Hematopoietic multipotent progenitor cell treated with erythropoietin and hydrocortisone succinate and interleukin-3 and kit ligand, for 8 days (in vitro differentiated cells): ENCODE measurements around the gene BIN1.

Source experiments
- DNase-seq: peaks from one replicate; pipeline ENCODE4 v3.0.0-alpha.2; 2015

The BIN1 gene

GRCh38 chr2:127088706-127089105, 18.2 kb downstream of the BIN1 start:
- DNase-seq: no peak

- peak; percentile 79 for DNase-seq
Observed at GRCh38 chr2:127087791-127088495, 19.0 kb downstream of the BIN1 start.

GRCh38 chr2:127086990-127087790, 19.8 kb downstream of the BIN1 start:
- peak; percentile 11 for DNase-seq

GRCh38 chr2:127085317-127085681, 21.7 kb downstream of the BIN1 start:
- peak; percentile 7 for DNase-seq

- DNase-seq: no peak
Observed at GRCh38 chr2:127084611-127085316, 22.2 kb downstream of the BIN1 start.

GRCh38 chr2:127083819-127084503, 23.0 kb downstream of the BIN1 start:
- no peak for DNase-seq

GRCh38 chr2:127082974-127083373, 24.0 kb downstream of the BIN1 start:
- no peak for DNase-seq

GRCh38 chr2:127081826-127082633, 24.9 kb downstream of the BIN1 start:
- no peak for DNase-seq

- DNase-seq: peak; percentile 31
Observed at GRCh38 chr2:127080938-127081755, 25.8 kb downstream of the BIN1 start.

GRCh38 chr2:127080226-127080937, 26.6 kb downstream of the BIN1 start:
- peak; percentile 93 for DNase-seq

- no peak for DNase-seq
Observed at GRCh38 chr2:127079358-127079920, 27.5 kb downstream of the BIN1 start.

GRCh38 chr2:127078666-127079270, 28.2 kb downstream of the BIN1 start:
- DNase-seq: no peak

- DNase-seq: no peak
Observed at GRCh38 chr2:127078028-127078427, 28.9 kb downstream of the BIN1 start.

- no peak for DNase-seq
Observed at GRCh38 chr2:127076924-127077323, 30.0 kb downstream of the BIN1 start.

GRCh38 chr2:127076290-127076689, 30.7 kb downstream of the BIN1 start:
- DNase-seq: no peak

GRCh38 chr2:127075821-127076220, 31.1 kb downstream of the BIN1 start:
- no peak for DNase-seq

GRCh38 chr2:127074936-127075335, 32.0 kb downstream of the BIN1 start:
- no peak for DNase-seq

GRCh38 chr2:127074358-127074757, 32.6 kb downstream of the BIN1 start:
- no peak for DNase-seq

- DNase-seq: no peak
Observed at GRCh38 chr2:127072970-127073369, 34.0 kb downstream of the BIN1 start.

- DNase-seq: peak; percentile 4
Observed at GRCh38 chr2:127072396-127072795, 34.6 kb downstream of the BIN1 start.
